HG02763 (cell line): ENCODE data around the gene ALAD.
"Not testable (repeated sequence)": the region's sequence is repeated elsewhere in the genome, so short reads cannot be mapped to it uniquely, and the experiment has no call there.

Source experiments
- ATAC-seq: cut with Tn5 transposase; IDR thresholded peaks from one replicate; pipeline ENCODE4 v1.9.1; 2021; ENCODE audit warnings: mild to moderate bottlenecking, moderate library complexity; ENCODE audit not compliant: unreplicated experiment

ALAD gene

GRCh38 chr9:113399646-113400200 is 1.4 kb downstream of the ALAD start:
- ATAC-seq, result no peak

DNA sequence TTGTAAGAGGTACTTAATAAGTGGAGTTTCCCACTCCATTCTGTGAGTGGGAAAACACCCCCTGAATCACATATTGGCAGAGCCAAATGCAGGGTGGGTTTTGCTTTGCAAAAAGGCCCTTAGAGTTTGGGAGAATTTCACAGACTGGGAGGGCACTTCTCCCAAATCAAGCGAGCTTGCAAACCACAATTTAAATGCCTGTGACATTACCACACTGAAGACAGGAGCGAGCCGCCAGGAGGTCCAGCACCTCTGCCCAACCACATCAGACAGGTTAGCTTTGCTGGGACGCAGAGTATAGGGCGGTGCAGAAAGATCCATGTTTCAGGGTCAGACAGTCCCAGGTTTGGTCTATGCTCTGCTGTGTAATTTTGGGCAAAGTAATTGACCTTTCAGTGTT is 2.3 kb downstream of the ALAD start:
- no peak for ATAC-seq

GRCh38 chr9:113397203-113397631 is 3.9 kb downstream of the ALAD start:
- no peak for ATAC-seq

DNA sequence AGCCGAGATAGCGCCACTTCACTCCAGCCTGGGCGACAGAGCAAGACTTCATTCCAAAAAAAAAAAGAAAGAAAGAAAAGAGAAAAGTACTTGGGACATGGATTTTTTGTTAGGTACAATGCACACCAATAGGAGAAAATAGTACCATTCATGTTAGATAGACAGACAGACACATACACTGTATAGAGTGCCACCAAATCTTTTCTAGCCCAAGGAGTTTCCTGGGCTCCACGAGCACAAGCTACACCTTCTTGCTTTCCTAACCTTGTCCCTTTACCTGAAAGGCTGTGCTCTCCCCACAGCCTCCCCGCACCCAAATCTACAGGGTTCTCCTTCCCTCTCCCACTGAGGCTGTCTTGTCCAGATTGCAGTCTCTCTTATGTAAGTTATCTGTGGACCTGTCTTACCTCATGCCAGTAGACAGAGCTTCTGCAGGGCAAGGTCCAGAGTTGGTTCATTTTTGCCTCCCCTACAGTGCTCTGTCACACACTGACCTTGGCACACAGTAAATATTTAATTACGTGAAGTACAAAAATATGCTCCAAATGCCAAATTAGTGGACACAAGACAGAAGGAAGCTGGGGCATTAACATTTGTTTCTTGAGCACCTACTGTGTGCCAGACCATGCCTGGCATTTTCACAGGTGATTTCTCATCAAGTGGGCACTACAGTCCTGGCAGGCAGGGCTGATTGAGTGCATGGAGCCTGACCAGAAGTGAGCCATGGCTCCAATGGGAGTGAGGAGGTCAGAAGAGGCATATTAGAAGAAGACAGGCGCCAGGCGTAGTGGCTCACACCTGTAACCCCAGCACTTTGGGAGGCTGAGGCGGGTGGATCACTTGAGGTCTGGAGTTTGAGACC is 5.9 kb downstream of the ALAD start:
- ATAC-seq, result no peak

- no peak for ATAC-seq
Measured at GRCh38 chr9:113393281-113393680, 7.8 kb downstream of the ALAD start.

GRCh38 chr9:113391917-113392316 is 9.2 kb downstream of the ALAD start:
- ATAC-seq, result no peak

DNA sequence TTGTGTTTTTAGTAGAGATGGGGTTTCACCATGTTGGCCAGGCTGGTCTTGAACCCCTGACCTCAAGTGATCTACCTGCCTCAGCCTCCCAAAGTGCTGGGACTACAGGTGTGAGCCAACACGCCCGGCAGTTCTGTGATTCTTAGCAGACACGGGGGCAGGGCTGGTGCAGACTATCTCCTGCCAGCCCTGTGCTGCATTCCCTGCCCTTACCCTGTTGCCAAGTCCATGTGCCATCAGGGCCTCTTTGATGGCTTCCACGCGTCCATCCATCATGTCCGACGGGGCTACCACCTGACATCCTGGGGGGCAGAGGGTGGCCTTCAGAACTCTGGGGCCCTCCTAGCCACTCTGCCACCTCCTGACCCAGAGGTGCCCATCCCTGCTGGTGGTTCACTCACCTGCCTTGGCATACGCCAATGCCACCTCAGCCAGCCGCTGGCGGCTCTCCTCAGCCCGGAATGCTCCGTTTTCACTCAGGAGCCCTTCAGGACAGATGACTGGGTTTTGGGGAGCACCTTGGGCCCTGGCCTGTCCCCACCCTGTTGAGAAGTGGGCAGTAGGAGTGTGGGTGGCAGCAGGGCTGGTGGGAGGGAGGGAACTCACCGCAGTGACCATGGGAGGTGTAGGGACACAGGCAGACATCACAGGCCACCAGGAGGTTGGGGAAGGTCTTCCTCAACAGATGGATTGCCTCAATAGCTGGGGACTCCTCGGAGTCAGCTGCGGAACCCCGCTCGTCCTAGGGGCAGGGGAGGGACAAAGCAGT is 10.7 kb downstream of the ALAD start:
- no peak for ATAC-seq

DNA sequence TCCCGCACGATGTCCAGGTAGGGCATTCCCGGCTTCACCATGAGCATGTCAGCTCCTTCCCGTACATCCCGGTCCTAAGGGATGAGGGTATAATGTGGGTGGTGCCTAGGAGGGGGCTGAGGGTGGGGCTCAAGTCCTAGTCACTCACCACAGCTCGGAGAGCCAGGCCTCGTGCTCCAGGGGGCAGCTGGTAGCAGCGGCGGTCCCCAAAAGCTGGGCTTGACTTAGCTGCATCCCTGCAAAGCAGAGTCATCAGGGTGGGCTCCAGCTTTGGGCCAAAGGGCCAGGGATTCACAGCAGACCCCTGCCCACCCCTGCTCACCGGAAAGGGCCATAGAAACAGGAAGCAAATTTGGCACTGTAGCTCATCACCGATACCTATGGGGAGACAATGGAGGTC is 11.6 kb downstream of the ALAD start:
- no peak for ATAC-seq

DNA sequence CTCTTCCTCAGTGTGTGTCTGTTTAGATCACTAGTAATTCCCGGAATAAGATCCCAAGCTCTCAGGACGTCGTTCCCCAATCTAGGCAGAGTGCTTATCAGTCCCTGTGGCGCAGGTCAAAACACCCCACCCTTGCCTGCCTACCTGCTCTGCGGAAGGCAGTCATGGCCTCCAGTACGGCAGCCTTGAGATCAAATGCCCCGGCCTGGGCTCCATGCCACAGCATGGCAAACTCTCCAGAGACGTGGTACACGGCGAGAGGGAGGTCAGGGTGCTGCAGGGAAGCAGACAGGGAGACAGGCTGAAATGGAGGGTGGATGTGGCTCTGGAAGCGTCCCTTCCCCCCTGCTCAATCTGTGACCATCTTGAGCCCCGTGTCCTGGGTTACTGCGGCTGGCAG is 12.3 kb downstream of the ALAD start:
- no peak for ATAC-seq

- ATAC-seq, result no peak
Measured at GRCh38 chr9:113387560-113388230, 13.4 kb downstream of the ALAD start.

- ATAC-seq, result no peak
Measured at GRCh38 chr9:113386571-113387393, 14.3 kb downstream of the ALAD start.

DNA sequence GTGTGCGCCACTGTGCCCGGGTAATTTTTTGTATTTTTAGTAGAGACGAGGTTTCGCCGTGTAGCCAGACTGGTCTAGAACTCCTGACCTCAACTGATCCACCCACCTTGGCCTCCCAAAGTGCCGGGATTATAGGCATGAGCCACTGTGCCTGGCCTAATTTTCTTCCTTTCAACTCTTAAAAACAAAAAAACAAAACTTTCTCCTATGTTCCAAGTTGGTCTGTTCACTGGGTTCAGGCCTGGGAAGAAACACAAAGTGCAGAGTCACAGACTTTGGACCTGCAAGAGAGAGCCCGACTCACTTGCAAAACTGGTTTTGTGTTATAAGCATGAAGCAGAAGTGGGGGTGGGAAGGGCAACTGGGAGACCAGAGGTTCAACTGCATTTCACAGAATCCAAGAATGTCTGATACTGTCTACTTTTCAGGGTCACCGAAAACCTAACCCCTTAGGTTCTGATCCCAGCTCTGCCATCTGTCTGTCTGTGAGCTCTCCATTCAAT is 19.1 kb downstream of the ALAD start:
- no peak for ATAC-seq

- not testable (repeated sequence) for ATAC-seq
Measured at GRCh38 chr9:113381441-113381840, 19.6 kb downstream of the ALAD start.

DNA sequence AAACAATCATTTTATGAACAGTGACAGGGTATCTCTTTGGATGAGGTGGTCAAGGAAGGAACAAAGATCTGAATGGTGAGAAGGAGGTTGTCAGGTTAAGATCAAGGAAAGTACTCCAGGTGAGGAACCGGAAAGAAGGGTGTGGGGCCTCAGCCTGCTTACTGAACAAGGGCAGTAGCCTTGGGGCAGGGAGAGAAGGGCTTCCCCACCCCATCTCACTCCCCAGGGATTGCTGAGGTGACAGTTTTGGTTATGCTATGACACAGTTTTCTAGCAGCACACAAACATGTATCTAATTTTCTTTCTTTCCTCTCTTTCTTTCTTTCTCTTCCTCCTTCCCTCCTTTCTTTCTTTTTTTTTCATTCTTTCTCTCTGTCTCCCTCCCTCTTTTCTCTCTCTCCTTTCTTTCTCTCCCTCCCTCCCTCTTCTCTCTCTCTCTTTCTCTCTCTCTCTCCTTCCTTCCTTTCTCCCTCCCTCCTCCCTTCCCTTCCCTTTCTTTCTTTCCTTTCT is 20.2 kb downstream of the ALAD start:
- ATAC-seq, result peak; percentile 31

DNA sequence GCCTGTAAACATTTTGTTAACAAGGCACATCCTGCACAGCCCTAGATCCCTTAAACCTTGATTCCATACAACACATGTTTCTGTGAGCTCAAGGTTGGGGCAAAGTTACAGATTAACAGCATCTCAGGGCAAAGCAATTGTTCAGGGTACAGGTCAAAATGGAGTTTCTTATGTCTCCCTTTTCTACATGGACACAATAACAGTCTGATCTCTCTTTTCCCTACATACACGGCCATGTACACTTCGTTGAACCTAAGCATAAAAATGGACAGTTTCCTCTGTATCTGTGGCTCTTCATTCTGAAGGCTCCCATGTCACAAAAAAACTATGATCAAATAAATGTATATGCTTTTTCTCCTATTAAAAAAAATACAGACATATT is 21.3 kb downstream of the ALAD start:
- not testable (repeated sequence) for ATAC-seq

GRCh38 chr9:113379094-113379828 is 21.8 kb downstream of the ALAD start:
- not testable (repeated sequence) for ATAC-seq

DNA sequence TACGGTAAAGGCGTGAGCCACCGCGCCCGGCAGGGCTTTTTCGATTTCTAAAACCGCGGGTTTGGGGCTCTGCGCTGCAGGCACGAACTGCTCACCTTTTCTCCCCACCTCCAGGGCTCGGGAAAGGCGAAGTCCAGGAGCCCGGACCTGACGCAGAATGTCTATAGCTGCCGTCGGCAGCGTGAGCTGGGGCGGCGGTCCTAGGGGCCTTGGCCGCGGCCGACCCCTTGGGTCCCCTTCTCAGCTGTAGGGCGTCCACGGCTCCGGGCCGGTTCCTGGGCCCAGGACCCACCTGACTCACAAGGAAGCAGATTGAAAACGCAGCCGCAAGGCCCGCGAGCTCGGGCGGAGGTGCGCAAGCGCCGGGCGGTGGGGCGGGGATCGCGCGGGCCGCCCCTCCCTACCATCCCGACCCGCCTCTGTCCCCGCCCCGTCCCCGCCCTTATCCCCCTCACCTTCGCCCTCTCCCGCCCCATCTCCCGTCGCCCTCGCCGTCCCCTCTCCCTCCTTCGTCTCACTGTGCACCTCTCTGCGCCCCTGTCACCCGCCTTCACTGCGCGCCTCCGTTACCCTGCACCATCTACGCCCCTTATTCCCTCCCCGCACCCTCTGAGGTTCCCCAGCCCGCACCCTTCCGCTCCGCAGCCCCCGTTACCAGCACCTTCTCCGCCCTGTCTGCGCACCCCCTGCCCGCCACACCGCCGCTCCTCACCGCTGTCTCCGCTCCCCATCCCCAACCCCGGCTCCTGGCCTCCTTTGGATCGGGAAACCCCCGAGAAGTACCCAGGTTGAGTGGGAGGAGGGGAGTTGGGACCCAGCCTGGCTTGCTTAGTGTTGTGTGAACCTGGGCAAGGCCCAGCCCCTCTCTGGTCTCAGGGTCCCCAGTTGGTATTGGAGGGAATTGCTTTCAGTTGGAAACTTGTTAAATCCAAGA is 24.2 kb downstream of the ALAD start, which contains the start of gene HDHD3:
Gene HDHD3, minus strand, starts transcription at position 353 of the 934 bp plus-strand sequence. CDS start 2,632 bp downstream, outside the sequence.
- ATAC-seq, result peak; percentile 87
